ENCODE data around the gene ACOT9.

DNA sequence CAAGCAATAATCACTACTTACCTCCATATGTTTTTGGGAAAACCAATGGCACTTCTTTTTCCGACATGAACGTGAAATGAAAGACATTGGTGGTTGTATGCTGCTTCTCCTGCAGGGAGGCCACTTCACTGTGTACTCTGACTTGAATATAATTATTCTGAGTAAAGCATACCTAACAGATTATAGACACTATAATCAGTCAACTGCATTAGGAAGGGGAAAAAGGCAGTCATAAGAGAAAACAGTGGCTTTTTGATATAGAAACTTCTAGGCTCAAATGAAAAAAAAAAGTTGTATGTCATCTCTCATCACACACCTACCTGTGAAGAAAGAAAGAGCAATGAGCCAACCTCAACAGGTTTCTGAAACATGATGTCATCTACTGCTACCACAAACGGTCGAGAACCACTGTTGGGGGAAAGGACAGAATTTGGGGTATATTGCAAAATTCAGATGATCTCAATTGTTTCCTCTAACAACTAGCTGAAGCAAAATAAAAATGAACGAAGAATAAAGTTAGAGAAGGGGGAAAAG lies 38.3 kb downstream of the ACOT9 start:
- TF ChIP-seq, protein P1, sequence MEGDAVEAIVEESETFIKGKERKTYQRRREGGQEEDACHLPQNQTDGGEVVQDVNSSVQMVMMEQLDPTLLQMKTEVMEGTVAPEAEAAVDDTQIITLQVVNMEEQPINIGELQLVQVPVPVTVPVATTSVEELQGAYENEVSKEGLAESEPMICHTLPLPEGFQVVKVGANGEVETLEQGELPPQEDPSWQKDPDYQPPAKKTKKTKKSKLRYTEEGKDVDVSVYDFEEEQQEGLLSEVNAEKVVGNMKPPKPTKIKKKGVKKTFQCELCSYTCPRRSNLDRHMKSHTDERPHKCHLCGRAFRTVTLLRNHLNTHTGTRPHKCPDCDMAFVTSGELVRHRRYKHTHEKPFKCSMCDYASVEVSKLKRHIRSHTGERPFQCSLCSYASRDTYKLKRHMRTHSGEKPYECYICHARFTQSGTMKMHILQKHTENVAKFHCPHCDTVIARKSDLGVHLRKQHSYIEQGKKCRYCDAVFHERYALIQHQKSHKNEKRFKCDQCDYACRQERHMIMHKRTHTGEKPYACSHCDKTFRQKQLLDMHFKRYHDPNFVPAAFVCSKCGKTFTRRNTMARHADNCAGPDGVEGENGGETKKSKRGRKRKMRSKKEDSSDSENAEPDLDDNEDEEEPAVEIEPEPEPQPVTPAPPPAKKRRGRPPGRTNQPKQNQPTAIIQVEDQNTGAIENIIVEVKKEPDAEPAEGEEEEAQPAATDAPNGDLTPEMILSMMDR (IDR thresholded peaks at IDR 0.05): no peak
- TF ChIP-seq POLR2A (IDR thresholded peaks at IDR 0.05): no peak
